Measurements from ENCODE around the gene MGRN1.

GRCh38 chr16:4601864-4602186 is 22.8 kb upstream of the MGRN1 start:
- TF ChIP-seq CTCF (IDR thresholded peaks at IDR 0.05; ENCODE audit: low read length) (no peak), EZH2phosphoT487 (IDR thresholded peaks at IDR 0.05; ENCODE audit: low read length) (no peak), EZH2 (optimal IDR thresholded peaks at IDR 0.05; ENCODE audit: low read depth, low read length) (no peak)

Measured in MM.1S (cell line).